BE2C (cell line): ENCODE results near the gene CAPNS2.

ENCODE experiments used
- DNase-seq: peaks from one replicate; pipeline ENCODE4 v3.0.0-alpha.2; 2020
- H3K27me3 ChIP-seq: fragments of 250-450 bp; sonication (Bioruptor Pico); 2 replicates; pipeline ENCODE4 v1.5.1; 2020; ENCODE audit warnings: mild to moderate bottlenecking
- H3K36me3 ChIP-seq: fragments of 250-450 bp; sonication (Bioruptor Pico); 2 replicates; pipeline ENCODE4 v1.5.1; 2020; ENCODE audit warnings: mild to moderate bottlenecking
- H3K4me1 ChIP-seq: fragments of 250-450 bp; sonication (Bioruptor Pico); 2 replicates; pipeline ENCODE4 v1.5.1; 2020
- H3K4me3 ChIP-seq: 2 replicates; pipeline ENCODE4 v1.5.1; 2011; ENCODE audit warnings: low read depth, low read length
- H3K9me3 ChIP-seq: fragments of 250-450 bp; sonication (Bioruptor Pico); 2 replicates; pipeline ENCODE4 v1.5.1; 2020
- CTCF ChIP-seq: IDR thresholded peaks from 2 replicates; pipeline ENCODE4 v1.5.1; 2012; ENCODE audit warnings: mild to moderate bottlenecking, low read depth, low read length

The CAPNS2 gene

GRCh38 chr16:55532227-55532626 lies 34.3 kb upstream of the CAPNS2 start:
- H3K4me3 ChIP-seq, result no peak overlapping the region
- no peak for TF ChIP-seq CTCF

GRCh38 chr16:55534756-55535155 lies 31.7 kb upstream of the CAPNS2 start:
- no peaks in the 10 kb centered on the region for H3K9me3 ChIP-seq
- DNase-seq, result no peak
- TF ChIP-seq CTCF, result no peak
- no peaks in the 10 kb centered on the region for H3K27me3 ChIP-seq
- peaks cover 70% of the 10 kb centered on the region for H3K36me3 ChIP-seq
- no peak overlapping the region for H3K4me3 ChIP-seq
- peaks cover 6% of the 10 kb centered on the region; the same call in 1 of the 2 replicates for H3K4me1 ChIP-seq

More at GRCh38 chr16:55532227-55532626, 34.3 kb upstream of the CAPNS2 start:
- Histone ChIP-seq H3K36me3 (peaks cover 68% of the 10 kb centered on the region), H3K9me3 (no peaks in the 10 kb centered on the region), H3K27me3 (no peaks in the 10 kb centered on the region), H3K4me1 (peaks cover 6% of the 10 kb centered on the region; the same call in 1 of the 2 replicates)
- no peak for DNase-seq

- no peak for TF ChIP-seq CTCF
- no peak overlapping the region for H3K4me3 ChIP-seq
- peaks cover 46% of the 10 kb centered on the region for H3K36me3 ChIP-seq
- no peaks in the 10 kb centered on the region for H3K27me3 ChIP-seq
- DNase-seq, result no peak
- H3K4me1 ChIP-seq, result peaks cover 19% of the 10 kb centered on the region
- H3K9me3 ChIP-seq, result no peaks in the 10 kb centered on the region
Observed at GRCh38 chr16:55539049-55539448, 27.4 kb upstream of the CAPNS2 start.

- no peak for DNase-seq
- no peaks in the 10 kb centered on the region for H3K9me3 ChIP-seq
- peaks cover 44% of the 10 kb centered on the region for H3K36me3 ChIP-seq
- H3K27me3 ChIP-seq, result no peaks in the 10 kb centered on the region
- H3K4me3 ChIP-seq, result no peak overlapping the region
- TF ChIP-seq CTCF, result no peak
- H3K4me1 ChIP-seq, result peaks cover 19% of the 10 kb centered on the region
Observed at GRCh38 chr16:55539488-55539887, 27.0 kb upstream of the CAPNS2 start.

- H3K4me3 ChIP-seq, result no peak overlapping the region
- H3K9me3 ChIP-seq, result no peaks in the 10 kb centered on the region
- peaks cover 36% of the 10 kb centered on the region for H3K36me3 ChIP-seq
- no peak for TF ChIP-seq CTCF
- DNase-seq, result no peak
- no peaks in the 10 kb centered on the region for H3K27me3 ChIP-seq
- H3K4me1 ChIP-seq, result peaks cover 19% of the 10 kb centered on the region
Observed at GRCh38 chr16:55540221-55540620, 26.3 kb upstream of the CAPNS2 start.

- Histone ChIP-seq H3K9me3 (no peaks in the 10 kb centered on the region), H3K27me3 (no peaks in the 10 kb centered on the region), H3K4me1 (peaks cover 19% of the 10 kb centered on the region), H3K4me3 (no peak overlapping the region), H3K36me3 (peaks cover 26% of the 10 kb centered on the region)
- no peak for TF ChIP-seq CTCF
- DNase-seq, result no peak
Observed at GRCh38 chr16:55542459-55543082, 23.9 kb upstream of the CAPNS2 start.
